Activated naive CD8-positive, alpha-beta T cell treated with anti-CD3 and anti-CD28 coated beads, Interleukin-2, amount 50 U/mL, for 24 hours (primary cell): ENCODE results near the gene LTC4S.

ENCODE experiments used
- ATAC-seq: fragments of 150-1000 bp; cut with Tn5 transposase; one replicate; pipeline ENCODE4 v1.10.0; 2021
- DNase-seq: peaks from one replicate; pipeline ENCODE4 v3.0.0; 2021
- H3K27ac Mint-ChIP-seq: one replicate; pipeline ENCODE4 v1.8.0; 2021; ENCODE audit warnings: mild to moderate bottlenecking, mixed read lengths
- H3K27me3 Mint-ChIP-seq: one replicate; pipeline ENCODE4 v1.8.0; 2021; ENCODE audit warnings: mixed read lengths
- H3K36me3 Mint-ChIP-seq: one replicate; pipeline ENCODE4 v1.8.0; 2021; ENCODE audit warnings: low read depth, mixed read lengths
- H3K4me1 Mint-ChIP-seq: one replicate; pipeline ENCODE4 v1.8.0; 2021; ENCODE audit warnings: mixed read lengths
- H3K4me3 Mint-ChIP-seq: one replicate; pipeline ENCODE4 v1.8.0; 2021; ENCODE audit warnings: mild to moderate bottlenecking, moderate library complexity, mixed read lengths
- H3K9me3 Mint-ChIP-seq: one replicate; pipeline ENCODE4 v1.8.0; 2021; ENCODE audit warnings: mixed read lengths

The LTC4S gene

DNA sequence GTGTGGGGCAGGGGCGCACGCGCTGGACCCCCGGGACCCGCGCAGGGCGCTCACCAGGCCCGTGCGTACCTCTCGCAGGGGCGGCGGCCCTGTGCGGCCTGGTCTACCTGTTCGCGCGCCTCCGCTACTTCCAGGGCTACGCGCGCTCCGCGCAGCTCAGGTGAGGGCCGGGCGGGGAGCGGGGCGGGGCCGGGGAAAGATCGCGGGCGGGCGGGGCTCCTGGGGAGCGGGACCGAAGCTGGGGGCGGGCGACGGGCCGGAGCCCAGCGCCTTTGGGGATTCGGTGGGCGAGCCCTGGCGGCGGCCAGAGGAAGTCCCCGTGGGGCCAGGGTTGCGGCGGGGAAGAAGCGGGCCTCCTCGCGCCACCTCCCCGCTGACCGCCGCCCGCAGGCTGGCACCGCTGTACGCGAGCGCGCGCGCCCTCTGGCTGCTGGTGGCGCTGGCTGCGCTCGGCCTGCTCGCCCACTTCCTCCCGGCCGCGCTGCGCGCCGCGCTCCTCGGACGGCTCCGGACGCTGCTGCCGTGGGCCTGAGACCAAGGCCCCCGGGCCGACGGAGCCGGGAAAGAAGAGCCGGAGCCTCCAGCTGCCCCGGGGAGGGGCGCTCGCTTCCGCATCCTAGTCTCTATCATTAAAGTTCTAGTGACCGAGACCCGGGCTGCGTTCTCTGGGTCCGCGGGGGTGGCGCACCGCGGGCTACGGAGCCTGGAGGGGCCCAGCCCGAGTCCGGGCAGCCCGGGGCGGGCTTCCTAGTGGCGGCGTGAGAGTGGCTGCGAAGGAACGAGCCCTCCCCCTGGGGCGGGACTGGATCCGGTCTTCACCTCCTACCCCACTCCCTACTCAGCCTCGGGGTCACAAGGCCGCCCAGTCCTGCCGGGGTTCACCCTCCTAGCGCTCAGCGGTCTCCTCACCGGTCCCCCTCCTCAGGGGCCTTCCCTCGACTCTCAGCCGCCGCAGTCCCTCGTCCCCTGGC, 2.4 kb downstream of the LTC4S start:
- Mint-ChIP-seq H3K36me3 (peaks cover 2% of the 10 kb centered on the region), H3K27me3 (no peaks in the 10 kb centered on the region), H3K27ac (peak overlapping the region; percentile 52), H3K9me3 (no peaks in the 10 kb centered on the region), H3K4me3 (peak overlapping the region; percentile 52), H3K4me1 (peaks cover 31% of the 10 kb centered on the region)
- DNase-seq (peak; percentile 79), ATAC-seq (peak; percentile 67)

DNA sequence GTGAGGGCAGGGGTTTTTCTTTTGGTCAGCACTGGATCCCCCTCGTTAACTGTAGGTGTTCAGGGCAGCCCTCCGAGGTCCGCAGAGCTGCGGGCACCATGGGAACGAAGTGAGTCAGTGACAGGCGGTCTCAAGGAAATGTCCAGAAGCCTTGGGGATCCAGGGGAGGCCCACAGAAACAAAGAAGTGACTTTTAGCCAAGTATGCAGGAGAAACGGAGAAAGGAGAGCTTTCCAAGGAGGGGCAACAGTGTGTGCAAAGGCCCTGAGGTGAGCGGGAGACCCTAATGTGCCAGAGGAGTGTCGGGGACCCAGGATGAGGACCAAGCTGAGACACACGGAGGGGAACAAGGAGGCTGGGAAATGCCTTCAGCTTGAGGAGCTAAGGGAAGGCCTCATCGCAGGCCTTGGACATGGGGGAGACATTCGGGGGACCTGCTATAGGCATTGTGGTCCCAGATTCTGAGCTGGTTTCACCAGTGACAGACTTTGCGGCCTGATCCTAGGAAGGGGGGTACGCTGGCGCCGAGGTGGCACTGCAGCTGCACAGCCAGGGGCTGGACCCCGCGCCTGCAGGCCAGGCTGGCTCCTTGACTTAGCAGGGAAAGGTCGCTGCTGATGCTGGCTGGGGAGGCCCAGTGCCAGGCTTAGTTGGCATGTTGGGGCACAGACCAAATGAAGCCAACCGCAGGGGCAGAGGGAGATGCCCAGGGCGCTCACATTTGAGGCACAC, 3.3 kb downstream of the LTC4S start:
- peaks cover 6% of the 10 kb centered on the region for H3K36me3 Mint-ChIP-seq
- DNase-seq: no peak
- no peaks in the 10 kb centered on the region for H3K9me3 Mint-ChIP-seq
- H3K27me3 Mint-ChIP-seq: no peaks in the 10 kb centered on the region
- peaks cover 35% of the 10 kb centered on the region for H3K4me1 Mint-ChIP-seq
- H3K27ac Mint-ChIP-seq: peak overlapping the region; percentile 52
- H3K4me3 Mint-ChIP-seq: peak overlapping the region; percentile 52
- ATAC-seq: no peak

DNA sequence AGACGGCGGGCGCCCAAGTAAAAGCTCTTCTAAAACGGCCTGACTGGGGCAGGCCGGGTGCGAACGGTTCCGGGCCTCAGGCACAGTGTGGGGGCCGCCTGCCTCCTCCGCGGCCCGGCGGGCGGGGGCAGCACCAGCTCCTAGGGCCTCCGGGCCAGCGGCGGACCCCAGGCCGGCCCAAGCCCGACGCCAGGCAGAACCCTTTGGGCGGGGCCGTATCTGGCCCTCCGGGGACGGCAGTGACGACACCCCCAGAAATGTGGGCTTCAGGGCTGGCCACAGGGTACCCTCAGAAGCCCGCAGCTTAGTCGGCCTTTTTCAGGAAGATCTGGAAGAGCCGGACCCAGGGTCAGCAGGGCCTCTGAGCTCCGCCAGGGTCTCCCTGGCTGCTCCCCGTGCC, 4.0 kb downstream of the LTC4S start:
- no peak overlapping the region for H3K27ac Mint-ChIP-seq
- no peak overlapping the region for H3K4me3 Mint-ChIP-seq
- no peaks in the 10 kb centered on the region for H3K9me3 Mint-ChIP-seq
- no peak for ATAC-seq
- no peak for DNase-seq
- H3K27me3 Mint-ChIP-seq: no peaks in the 10 kb centered on the region
- peaks cover 38% of the 10 kb centered on the region for H3K4me1 Mint-ChIP-seq
- peaks cover 6% of the 10 kb centered on the region for H3K36me3 Mint-ChIP-seq

DNA sequence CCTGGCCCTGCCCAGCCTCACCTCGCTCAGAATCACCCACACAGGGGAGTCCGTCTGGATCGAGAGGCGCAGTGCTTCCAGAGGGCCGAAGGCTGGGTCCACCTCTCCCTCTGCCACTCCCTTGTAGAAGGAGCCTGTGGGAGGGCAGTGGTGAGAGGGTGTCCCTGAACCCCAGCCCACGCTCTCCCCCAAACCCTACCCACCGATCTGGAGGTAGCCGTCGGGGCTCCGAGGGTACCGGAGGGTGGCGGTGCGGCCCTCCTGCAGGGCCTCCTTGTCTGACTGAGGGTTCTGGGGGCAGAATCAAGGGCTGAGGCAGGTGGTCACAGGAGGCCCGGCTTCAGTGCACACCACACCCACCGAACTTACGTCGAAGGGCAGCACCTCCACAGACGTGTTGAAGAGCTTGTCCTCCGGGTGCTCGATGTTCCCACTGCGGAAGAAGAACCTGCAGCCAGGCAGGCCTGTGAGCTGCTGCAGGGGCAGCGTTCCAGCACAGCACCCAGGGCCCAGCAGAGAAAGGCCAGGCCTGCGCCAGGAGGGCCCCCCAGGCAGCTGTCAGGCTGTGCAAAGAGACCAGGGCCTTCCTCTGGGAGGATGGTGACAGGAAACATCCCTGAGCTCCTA, 4.5 kb downstream of the LTC4S start:
- Mint-ChIP-seq H3K4me3 (no peak overlapping the region), H3K36me3 (peaks cover 6% of the 10 kb centered on the region), H3K9me3 (no peaks in the 10 kb centered on the region), H3K27me3 (no peaks in the 10 kb centered on the region), H3K27ac (no peak overlapping the region), H3K4me1 (peaks cover 41% of the 10 kb centered on the region)
- ATAC-seq (no peak), DNase-seq (no peak)

DNA sequence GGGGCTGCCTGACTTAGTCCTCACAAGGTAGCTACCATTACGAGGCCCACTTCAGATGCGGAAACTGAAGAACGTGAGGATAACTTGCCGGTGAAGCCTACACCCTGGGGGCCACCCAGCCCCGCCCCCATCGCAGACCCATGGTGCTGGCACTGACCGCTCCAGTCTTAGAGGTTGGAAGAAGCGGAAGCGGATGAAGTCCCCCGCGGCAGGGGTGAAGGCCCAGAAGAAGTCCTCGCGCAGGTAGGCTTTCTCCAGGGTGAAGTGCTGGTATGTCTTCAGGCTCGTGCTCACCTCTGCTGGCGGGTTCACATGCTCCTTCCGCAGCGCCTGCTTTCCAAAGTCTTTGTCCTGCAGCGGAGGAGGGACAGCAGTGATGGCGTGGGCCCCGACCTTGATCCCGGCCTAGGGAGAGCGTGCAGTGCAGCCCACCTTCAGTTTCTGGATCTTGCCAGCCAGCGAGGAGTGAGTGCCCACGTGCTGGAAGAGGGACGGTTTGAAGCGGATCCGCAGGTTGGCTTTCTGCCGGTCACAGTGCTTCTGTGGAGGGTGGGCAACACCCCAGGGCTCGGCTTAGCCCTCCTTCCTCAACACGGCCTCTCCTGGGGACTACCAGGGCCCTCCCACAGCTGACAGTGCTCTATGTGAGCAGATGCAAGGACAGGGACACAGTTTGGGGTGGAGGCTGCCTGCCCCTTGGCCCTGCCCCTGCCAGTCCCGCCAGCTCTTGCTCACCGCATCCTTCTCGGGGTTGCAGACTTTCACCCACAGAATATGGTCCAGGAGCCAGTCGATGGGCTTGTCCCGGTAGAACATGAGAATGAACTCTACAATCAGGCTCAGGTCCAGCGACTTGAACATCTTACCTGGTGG, 5.2 kb downstream of the LTC4S start:
- Mint-ChIP-seq H3K4me1 (peaks cover 39% of the 10 kb centered on the region), H3K27me3 (no peaks in the 10 kb centered on the region), H3K9me3 (no peaks in the 10 kb centered on the region), H3K27ac (no peak overlapping the region), H3K36me3 (peaks cover 6% of the 10 kb centered on the region), H3K4me3 (no peak overlapping the region)
- no peak for DNase-seq
- ATAC-seq: no peak

DNA sequence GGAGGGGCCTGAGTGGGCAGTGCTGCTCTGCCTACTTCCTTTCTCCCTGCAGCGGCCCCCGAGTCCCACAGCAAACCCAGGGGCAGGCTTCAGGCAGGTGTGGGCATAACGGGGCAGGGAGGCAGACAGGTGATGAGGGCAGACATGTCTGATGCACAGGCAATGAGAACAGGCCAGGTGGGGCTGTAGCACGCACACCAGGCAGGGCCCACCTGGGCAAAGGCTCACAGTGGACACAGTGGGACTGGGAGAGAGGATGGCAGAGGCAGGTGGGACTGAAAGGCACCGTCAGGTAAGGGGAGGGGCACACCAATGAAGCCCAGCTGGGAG, 5.8 kb downstream of the LTC4S start:
- H3K9me3 Mint-ChIP-seq: no peaks in the 10 kb centered on the region
- H3K4me1 Mint-ChIP-seq: peaks cover 39% of the 10 kb centered on the region
- H3K27ac Mint-ChIP-seq: no peak overlapping the region
- H3K36me3 Mint-ChIP-seq: peaks cover 6% of the 10 kb centered on the region
- H3K4me3 Mint-ChIP-seq: no peak overlapping the region
- no peak for ATAC-seq
- no peak for DNase-seq
- H3K27me3 Mint-ChIP-seq: no peaks in the 10 kb centered on the region

DNA sequence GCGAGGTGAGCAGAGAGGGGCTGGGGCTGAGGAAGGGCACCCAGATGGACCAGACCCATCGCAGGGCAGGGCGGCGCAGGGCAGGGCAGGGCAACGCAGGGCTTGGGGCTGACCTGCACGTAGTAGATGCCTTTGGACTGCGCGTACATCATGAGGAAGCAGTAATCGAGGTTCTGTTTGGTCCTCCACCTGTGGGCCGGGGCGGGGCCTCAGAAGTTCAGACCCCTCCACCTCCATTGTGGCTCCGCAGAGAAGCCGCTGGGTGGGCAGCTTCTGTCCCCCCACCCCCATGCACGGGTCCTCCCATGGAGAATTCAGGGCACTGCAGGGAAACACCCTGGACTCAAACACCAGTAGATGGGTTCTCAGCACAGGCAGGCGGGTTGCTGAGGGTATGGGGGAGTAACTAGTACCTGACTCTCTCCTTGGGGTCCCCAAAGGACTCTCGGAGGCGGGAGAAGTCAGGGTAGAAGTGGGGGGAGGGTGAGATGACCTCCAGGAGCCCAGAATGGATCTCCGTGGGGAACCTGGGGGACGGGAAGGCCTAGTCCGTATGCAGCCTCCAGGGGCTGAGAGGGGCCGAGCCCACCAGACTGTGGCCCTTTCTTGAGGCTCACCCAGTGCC, 6.4 kb downstream of the LTC4S start:
- Mint-ChIP-seq H3K36me3 (peaks cover 6% of the 10 kb centered on the region), H3K27ac (no peak overlapping the region), H3K4me3 (no peak overlapping the region), H3K9me3 (no peaks in the 10 kb centered on the region), H3K27me3 (no peaks in the 10 kb centered on the region), H3K4me1 (peaks cover 39% of the 10 kb centered on the region)
- DNase-seq (no peak), ATAC-seq (no peak)

DNA sequence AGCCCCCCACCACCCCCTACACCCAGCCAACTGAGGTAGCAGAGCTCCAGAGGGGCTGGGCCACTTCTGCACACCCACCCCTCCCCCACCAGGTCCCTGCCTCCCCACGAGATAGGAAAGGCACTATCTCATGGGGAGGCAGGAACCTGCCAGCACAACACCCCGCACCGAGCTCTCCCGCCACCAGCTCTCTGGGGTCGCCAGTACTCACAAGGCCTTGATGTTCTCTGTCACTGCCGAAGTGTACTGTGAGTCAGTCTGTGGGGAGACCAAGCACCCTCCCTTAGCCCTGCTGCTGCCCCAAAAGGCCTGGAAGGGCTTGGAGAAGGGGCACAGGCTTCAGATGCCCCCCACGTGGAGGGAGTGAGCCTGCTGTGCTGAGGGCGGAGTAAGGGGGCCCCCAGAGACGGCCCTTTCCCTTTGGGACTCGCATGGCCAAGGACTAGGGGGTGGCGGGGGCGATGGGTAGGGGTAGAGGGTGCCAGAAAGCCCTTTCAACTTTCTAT, 7.0 kb downstream of the LTC4S start:
- no peaks in the 10 kb centered on the region for H3K9me3 Mint-ChIP-seq
- H3K4me3 Mint-ChIP-seq: no peak overlapping the region
- H3K27ac Mint-ChIP-seq: no peak overlapping the region
- DNase-seq: no peak
- no peak for ATAC-seq
- H3K36me3 Mint-ChIP-seq: peaks cover 6% of the 10 kb centered on the region
- H3K4me1 Mint-ChIP-seq: peaks cover 40% of the 10 kb centered on the region
- no peaks in the 10 kb centered on the region for H3K27me3 Mint-ChIP-seq

DNA sequence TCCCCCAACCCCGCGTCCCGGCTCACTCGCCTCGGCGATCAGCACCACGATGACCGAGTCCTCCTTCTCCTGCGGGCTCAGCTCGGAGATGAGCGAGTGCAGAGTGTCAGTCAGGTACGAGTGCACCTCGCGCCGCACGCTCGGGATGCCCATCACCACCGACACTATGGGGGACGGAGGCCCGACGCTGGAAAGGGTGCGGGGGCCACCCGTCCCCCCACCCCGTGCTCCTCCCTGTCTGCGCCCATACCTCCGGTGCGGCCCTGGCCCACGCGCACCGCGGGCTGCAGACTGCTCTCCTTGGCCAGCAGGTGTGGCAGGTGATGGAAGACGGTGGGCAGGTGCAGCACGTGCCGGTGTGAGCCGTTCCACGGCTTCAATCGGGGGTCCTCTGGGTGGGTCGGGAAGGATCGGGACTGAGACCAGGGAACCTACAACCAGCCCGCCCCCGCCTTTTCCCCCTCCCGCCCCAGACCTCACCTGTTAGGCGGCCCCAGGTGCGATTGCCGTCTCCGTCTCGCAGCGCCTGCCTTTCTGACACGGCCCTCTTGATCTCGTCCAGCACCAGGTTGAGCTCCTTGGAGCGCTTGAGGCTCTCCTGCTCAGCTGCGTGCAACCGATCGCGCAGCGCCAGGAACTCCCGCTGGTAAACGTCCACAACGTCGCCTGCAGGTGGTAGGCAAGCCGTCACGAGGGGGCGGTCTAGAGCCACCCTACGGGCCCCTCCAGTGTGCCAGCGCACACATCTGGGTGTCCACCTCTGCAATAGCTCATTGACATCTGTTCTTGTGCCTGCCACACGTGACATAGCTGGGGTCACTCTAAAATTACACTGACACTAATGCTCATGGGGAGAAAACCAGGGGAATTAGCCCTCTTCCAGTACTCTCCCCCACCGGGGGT, 7.8 kb downstream of the LTC4S start:
- Mint-ChIP-seq H3K4me1 (peaks cover 40% of the 10 kb centered on the region), H3K27me3 (no peaks in the 10 kb centered on the region), H3K4me3 (peak overlapping the region; percentile 47), H3K27ac (peak overlapping the region; percentile 61), H3K36me3 (peaks cover 6% of the 10 kb centered on the region), H3K9me3 (no peaks in the 10 kb centered on the region)
- peak; percentile 91 for DNase-seq
- peak; percentile 44 for ATAC-seq

DNA sequence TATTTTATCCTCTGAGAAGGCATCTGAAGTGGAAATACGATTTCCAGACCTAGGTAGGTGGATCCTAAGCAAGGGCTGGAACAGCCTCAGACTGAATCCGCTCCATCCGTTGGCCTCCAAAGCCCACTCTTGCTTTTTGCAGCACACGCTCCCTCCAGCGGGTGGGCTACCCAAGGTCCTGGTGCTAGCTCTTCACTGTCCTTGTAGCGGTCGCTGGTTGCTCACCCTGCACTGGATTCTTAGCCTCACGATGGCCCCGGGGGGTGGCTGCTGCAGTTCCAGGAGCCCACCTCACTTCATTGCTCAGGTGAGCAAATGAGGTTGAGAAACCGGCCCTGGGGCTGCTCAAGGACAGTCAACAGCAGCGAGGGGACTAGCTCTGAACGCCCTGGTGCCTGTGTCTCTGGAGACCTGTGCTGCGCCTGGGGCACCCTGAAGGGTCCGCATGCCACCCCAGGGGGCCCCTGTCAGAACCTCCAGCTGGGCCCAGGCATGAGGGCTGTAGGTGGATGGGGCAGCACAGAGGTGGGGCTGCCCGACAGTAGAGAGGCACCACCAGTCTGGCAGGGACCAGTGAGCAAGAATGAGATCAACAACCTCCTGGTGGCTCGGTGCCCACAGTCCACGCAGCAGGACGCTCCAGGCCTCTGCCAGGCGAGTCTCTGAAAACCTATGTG, 8.6 kb downstream of the LTC4S start:
- no peak overlapping the region for H3K4me3 Mint-ChIP-seq
- H3K27me3 Mint-ChIP-seq: no peaks in the 10 kb centered on the region
- ATAC-seq: no peak
- peaks cover 34% of the 10 kb centered on the region for H3K4me1 Mint-ChIP-seq
- no peak overlapping the region for H3K27ac Mint-ChIP-seq
- DNase-seq: no peak
- no peaks in the 10 kb centered on the region for H3K9me3 Mint-ChIP-seq
- peaks cover 3% of the 10 kb centered on the region for H3K36me3 Mint-ChIP-seq

DNA sequence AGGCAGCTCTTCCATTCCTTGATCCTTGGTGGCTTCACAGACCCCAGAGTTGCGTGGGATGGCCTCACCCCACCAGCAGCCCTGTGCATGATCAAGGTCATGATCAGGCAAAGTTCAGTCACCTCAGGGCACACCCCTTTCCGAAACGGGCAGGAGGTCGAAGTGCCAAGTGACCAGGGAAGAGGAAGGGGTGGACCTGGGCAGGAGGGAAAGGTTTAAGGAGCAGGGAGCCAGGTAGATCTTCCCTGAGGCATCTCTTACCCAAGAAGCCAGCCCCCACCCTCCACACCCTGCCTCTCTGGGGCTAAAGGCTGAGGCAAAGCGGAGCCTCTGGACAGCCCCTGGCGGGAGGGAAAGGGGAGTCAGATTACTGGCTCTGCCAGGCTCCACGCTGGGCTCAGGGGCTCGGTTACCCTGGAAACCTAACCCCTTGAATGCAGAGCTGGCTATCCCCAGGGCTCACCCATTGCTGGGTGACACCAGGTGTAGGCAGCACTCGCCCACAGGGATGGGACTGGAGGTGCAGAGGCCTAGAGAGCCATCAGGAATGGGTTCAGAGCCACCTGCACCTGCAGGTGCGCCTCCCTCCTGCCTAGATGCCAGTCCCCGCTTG, 9.3 kb downstream of the LTC4S start:
- ATAC-seq: no peak
- Mint-ChIP-seq H3K4me1 (peaks cover 34% of the 10 kb centered on the region), H3K4me3 (no peak overlapping the region), H3K36me3 (peaks cover 3% of the 10 kb centered on the region), H3K27me3 (no peaks in the 10 kb centered on the region), H3K27ac (no peak overlapping the region), H3K9me3 (no peaks in the 10 kb centered on the region)
- no peak for DNase-seq
